IPS-18c (cell line): ENCODE data around the gene ATG101.

Source experiments
- H3K4me3 ChIP-seq: 2 replicates; pipeline ENCODE4 v1.7.0; 2013; ENCODE audit warnings: low read depth, mild to moderate bottlenecking, low read length, moderate library complexity; ENCODE audit not compliant: insufficient read depth
- H3K9me3 ChIP-seq: one replicate; pipeline ENCODE4 v1.6.1; 2013; ENCODE audit warnings: mild to moderate bottlenecking, low read length, moderate library complexity; ENCODE audit not compliant: control insufficient read depth, insufficient read depth

The ATG101 gene, protein sequence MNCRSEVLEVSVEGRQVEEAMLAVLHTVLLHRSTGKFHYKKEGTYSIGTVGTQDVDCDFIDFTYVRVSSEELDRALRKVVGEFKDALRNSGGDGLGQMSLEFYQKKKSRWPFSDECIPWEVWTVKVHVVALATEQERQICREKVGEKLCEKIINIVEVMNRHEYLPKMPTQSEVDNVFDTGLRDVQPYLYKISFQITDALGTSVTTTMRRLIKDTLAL

DNA sequence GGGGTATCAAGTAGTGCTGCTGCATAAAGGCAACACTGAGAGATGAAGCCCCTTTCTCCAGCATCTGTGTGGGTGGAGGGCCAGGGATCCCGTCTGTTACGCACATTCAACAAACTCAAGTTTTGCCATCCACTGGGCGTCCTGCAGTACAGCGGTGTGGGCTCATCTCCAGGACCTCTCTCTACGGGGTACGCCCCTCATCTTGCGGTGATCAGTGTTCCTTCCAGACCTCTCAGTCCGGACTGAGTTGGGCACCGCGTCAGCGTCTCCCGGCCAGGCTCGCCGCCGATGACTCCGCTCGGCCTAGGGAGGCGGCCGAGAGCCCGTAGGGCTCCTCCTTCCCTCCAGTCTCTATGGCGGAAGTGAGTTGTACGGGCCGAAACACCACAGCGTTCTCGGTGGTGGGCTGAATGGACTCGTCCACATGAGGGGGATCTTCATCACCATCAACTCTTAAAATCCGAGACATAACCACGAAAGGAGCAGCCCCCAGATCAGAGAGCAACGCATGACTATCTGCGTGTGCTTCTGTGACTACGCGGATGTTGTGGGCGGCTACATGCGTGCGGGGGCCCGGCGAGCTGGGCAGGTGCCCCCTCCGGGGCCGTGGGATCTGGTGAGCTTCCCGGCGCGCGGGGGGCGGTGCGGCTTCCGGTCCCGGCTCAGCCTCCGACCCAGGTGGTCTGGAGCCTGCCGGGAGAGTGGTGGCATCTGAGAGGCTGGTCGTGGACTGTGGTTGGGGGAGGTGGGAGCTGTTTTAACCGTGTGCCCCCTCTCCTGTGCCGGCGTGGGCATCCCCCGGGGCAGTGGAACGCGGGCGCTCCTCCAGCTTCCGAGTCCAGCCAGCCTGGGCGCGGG, at the start of gene ATG101:
TSS of gene ATG101 (plus strand) at position 652 of the 858 bp plus-strand sequence. CDS start 3,673 bp downstream, outside the sequence.
- Histone ChIP-seq H3K4me3 (peak within 1 kb of the TSS; percentile 98), H3K9me3 (no peaks in the 10 kb centered on the region)

DNA sequence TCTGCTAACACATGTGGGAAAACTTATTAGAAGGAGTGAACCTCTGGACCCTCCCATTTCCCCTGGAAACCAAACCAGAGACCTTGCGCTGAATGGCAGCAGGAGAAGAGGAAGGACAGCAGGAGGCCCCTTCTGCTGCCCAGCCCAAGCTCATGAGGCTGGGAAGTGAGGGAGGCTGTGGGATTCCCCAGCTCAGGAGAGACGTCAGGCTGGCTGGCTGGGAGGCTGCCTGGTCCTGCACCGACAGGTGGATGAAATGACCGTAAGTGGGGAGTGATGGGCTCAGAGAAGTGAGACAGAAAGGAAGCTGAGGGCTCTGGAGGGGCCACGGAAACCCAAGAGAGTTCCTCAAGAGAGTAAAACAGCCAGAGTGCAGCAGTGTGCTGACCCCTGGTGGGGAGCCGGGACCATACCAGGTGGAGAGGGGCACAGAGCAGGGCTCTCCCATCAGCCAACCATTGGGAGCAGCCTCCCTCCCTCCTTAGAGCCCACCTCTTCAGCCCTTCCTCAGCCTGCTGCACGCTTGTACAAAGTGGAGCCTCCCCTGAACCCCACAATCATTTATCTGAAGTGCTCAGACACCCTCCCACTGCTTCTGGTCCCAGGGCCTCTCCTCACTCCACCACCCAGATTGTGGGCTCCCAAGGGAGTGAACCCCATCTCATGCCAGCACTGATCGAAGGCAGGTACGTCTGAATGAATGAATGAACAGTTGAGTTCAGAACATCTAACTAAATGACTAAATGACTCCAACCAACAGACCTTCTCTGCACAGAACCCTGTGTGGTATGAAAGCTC, 49.0 kb upstream of the ATG101 start:
- Histone ChIP-seq H3K9me3 (no peaks in the 10 kb centered on the region), H3K4me3 (no peak overlapping the region)

DNA sequence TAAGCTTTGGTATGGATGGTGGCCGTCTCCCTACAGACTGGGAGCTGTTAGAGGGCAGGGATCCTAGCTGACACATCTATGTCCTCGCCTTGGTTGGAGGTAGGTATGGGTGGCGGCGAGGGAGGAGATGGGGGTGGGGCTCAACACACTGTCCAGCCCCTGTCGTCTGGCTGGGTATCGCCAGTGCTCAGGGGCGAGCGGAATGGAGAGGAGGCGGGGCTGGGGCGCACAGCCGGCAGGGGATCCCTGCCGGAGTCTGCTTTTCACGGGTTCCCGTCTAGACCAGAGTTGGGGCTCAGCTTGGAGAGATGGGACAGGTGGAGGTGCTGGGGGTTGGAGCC, 47.0 kb upstream of the ATG101 start:
- Histone ChIP-seq H3K4me3 (peak overlapping the region; percentile 63), H3K9me3 (no peaks in the 10 kb centered on the region)

DNA sequence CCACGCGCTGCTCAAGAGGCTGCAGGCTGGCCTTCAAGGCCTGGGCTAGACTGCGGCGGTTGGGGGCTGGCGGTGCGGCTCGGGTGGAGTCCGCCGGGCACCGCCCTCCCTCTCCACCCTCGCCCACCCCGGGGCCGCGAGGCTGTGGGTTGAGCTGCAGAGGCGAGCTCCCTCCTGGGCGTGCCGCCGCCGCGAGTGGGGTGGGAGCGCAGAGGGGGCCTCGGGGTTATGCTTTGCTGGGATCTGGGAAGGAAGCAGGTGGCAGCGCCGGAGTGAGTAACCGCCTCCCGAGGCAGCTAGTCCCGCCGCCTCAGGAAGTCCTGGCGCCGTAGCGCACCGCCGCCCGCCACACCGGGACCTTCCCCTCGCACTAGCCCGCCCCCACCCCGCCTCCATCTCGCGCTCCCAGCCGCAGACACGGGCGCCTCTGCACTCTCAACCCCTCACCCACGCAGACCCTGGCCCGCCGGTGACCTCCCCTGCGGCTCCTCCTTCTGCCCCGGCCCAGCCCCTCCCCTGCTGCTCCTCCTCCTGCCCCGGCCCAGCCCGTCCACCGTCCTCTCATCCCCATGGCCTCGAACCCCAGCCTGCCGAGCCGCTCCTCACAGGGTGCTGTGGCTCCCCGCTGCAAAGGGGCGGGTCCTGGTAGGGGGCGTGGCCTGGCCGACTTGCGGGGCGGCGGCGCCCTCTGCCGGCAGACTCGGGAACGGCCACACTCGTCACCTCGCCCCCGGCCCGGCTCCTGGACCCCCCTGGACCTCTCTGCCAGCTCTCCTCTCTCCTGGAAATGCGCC, 46.4 kb upstream of the ATG101 start:
- H3K4me3 ChIP-seq: peak overlapping the region; percentile 63
- H3K9me3 ChIP-seq: no peaks in the 10 kb centered on the region

DNA sequence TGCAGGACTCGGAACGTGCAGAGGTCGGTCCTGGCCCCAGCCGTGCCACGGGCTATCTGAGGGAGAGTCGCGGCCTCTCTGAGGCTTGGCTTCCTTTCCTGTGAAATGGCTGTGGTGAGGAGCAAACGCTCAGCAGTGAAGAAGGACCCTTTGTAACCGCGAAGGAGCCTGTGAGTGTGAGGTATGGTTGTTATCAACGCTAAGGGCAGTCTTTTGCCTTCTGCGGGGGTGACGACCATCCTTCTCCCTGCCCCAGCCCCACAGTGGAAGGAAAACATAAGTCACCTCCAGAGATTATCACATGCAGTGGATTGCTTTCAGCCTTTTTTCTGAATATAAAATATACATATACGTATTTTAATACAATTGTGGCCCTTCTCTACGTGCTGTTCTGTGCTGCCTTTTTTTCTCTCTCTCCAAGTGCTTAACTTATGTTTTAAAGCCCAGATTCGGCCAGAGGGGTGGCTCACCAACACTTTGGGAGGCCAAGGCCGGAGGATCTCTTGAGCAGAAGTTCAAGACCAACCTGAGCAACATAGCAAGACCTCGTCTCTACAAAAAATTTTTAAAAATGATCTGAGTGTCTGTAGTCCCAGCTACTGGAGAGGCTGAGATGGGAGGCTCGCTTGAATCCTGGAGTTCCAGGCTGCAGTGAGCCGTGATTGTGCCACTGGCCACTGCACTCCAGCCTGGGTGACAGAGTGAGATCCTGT, 45.6 kb upstream of the ATG101 start:
- Histone ChIP-seq H3K9me3 (no peaks in the 10 kb centered on the region), H3K4me3 (peak overlapping the region; percentile 63; the same call in 1 of the 2 replicates)

DNA sequence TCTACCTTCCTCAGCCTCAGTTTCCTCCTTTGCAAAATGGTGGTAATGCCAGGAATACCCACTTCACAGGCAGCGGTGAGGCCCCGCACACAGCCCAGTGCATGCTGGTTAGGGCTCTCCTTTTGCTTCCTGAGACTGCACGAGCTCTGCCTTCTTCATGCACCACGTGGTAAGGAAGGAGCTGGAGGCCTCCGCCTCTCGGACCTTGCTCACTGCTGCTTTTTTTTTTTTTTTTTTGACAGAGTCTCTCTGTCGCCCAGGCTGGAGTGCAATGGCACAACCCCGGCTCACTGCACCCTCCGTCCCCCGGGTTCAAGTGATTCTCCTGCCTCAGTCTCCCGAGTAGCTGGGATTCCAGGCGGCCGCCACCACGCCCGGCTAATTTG, 44.9 kb upstream of the ATG101 start:
- Histone ChIP-seq H3K4me3 (no peak overlapping the region), H3K9me3 (no peaks in the 10 kb centered on the region)

DNA sequence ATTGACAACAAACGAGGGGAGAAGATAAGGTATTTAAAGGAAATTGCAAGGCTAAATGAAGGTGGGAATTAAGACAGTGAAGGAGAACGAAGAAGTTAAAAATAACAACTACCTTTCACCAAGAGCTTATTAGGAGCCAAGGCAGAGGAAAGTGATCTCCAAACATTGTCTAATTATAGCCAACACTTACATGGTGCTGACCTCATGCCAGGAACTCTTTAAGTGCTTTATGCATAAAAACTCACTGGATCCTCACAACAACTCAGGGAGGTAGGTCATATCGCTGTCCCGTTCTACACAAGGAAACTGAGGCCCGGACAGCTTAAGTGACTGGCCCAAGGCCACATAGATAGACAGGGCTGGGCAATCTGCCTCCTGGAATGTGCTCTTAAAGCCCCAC, 43.5 kb upstream of the ATG101 start:
- H3K4me3 ChIP-seq: no peak overlapping the region
- H3K9me3 ChIP-seq: no peaks in the 10 kb centered on the region

DNA sequence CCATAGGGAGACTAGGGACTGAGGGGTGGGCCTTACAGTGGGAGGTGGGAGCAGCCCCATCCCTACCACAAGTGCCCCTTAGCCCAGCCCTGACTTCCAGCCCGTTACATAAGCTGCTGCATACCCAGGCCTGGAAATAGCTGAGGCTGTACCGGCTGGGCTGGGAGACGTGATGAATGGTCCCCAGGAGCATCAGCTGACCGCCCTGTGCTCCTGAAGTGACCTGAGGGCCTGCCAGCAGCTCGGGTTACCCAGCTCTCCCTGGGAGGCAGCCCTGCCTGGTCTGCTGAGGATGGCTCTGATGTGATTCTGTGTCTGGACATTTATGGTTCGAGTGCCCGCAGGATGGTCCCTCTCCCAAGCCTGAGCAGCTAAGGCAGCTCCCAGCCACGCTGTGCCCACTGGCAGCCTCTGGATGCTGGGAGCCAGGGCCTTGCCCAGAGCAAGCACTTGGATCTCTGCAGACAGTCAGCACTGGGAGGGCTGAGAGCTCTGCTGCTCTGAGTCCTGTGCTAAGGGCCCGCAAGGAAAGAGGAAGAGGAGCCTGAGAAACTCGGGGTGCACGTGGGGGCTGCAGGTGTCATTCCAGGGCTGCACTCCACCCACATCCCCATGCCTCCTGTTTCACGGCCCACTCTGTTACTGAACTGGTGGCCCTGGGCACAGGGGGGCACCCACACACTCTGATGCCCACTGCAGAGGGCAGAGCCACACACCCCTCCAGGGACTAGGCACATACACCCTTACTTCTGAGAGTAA, 42.5 kb upstream of the ATG101 start:
- H3K4me3 ChIP-seq: no peak overlapping the region
- H3K9me3 ChIP-seq: no peaks in the 10 kb centered on the region

DNA sequence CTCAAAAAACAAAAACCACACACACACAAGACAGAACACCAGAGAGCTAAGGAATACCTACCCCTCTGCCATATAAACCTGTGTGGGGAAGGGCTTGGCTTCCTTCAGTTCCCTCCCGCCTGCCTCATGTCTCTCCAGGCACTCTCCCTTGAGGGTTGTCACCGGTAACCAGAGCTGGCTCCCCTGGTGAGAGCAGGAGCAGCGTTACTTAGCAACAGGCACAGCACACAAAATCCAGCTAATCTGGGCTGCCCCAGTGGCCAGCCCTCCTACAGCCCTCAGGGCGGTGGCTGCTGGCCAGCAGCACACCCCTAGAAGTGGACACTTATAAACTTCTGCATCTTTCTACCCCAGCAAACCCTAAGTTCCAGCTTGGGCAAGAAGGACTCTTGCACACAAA, 40.1 kb upstream of the ATG101 start:
- Histone ChIP-seq H3K4me3 (no peak overlapping the region), H3K9me3 (no peaks in the 10 kb centered on the region)

DNA sequence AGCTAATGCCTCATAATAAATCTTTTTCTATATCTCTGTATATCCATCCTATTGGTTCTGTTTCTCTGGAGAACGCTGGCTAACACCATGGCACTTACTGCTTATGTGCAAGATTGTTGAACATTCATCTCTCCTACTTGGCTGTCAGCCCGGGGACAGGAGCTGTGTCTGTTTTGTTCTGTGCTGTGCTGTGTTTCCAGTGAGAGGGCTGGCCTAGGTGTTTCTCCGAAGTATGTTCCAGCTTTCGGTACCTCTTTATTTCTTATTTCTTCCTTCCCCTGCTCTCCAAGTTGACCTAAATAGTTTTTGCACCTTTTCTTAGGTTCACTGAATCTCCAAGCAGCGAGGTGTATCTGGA, 37.4 kb upstream of the ATG101 start:
- Histone ChIP-seq H3K4me3 (peak overlapping the region; percentile 25; the same call in 1 of the 2 replicates), H3K9me3 (no peaks in the 10 kb centered on the region)

DNA sequence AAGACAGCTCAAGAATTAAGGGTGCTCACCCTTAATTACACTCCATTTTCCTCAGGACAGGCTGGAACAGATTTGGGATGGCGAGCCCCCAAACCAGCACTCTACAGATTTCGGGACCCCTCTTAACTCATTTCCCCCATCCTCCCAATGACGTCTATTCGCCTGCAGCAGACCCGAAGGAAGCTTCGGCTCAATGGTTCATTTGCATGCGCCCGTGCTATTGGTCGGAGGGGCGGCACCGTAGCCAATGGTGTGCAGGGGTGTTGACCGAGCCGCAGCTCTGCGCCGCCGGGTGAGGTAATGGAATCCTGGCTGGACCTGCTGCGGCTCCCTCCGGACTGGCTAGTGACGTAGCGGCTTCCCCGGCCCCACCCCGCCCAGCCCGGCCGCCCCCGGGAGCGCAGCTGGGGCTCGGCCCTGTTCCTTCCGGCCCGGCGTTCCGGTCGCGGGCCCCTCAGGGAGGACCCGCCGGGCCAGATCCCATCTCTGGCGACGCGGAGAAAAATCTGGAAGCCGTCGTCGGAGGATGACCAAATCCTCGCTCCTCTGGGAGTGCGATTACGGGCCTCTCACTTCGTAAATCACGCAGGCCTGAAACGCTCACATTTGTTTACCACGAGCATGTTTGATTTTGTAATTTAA, 36.9 kb upstream of the ATG101 start:
- Histone ChIP-seq H3K4me3 (peak overlapping the region; percentile 52), H3K9me3 (no peaks in the 10 kb centered on the region)

DNA sequence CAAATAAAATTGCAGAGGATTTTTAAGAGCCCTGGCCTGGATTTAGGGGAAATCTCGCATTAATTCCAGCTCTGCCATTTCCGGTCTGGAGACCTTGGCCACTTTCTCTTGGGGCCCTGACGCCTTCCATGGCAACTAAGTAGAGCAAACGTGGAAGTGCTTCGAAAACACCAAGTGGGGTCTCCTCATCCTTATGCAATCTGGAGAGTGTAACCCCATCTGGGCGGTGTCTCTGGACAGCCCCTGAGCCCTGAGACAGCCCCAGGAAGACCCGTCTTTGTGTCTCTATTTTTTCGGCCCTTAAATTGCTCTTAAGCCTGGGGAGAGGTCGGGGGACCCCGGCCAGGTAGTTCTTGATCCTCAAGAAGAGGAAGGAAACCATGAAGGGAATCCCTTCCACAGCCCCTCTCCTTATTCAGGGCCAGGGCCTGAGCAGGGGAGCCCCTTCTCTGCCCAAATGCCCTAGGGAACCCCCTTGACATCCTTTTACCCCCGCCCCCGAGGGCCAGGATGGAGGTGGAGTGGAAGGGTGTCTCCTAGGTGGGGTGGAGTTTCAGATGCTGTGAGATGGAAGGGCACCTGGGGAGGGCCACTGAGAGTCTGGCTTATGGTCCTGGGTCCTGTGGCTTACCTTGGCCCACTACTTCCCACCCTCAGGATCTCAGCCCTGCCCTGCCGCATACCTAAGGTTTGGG, 36.2 kb upstream of the ATG101 start:
- Histone ChIP-seq H3K9me3 (no peaks in the 10 kb centered on the region), H3K4me3 (peak overlapping the region; percentile 52)

DNA sequence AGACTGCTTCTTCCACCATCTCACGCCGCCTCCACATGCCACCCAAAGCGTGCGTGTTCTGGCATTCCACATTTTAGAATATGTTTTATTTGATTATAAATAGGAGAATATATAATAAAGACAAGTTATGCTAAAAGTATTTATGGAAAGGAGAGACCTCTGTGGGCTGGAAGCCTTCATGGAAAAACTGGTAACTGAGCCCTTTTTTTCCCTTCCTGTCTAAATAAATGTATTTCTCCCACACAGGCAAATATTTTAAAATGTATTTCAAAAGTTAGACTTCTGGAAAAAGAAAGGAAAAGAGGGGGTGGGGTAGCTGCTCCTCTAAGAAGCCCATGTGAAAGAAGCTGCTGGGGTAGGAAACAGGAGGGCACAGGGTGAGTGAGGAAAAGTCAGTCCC, 34.6 kb upstream of the ATG101 start:
- Histone ChIP-seq H3K9me3 (no peaks in the 10 kb centered on the region), H3K4me3 (no peak overlapping the region)

DNA sequence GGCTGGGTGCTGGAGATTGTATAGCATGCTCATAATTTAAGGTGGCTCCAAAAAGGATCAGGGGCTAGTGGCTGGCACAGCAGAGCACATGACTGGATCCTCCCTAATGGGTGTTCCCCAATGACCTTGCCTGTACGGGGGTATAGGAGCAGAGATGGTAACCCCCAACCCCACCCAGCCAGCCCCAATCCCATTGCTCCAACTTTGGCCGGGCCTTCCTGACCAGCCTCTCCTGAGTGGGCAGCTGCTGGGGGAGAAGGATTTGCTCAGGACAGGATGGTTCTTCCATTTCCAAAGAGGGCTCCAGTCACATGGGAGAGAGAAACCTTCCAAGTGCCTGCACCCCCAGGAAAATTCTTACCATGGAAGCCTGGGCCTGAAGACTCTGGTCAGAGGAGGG, 33.9 kb upstream of the ATG101 start:
- Histone ChIP-seq H3K9me3 (no peaks in the 10 kb centered on the region), H3K4me3 (no peak overlapping the region)

DNA sequence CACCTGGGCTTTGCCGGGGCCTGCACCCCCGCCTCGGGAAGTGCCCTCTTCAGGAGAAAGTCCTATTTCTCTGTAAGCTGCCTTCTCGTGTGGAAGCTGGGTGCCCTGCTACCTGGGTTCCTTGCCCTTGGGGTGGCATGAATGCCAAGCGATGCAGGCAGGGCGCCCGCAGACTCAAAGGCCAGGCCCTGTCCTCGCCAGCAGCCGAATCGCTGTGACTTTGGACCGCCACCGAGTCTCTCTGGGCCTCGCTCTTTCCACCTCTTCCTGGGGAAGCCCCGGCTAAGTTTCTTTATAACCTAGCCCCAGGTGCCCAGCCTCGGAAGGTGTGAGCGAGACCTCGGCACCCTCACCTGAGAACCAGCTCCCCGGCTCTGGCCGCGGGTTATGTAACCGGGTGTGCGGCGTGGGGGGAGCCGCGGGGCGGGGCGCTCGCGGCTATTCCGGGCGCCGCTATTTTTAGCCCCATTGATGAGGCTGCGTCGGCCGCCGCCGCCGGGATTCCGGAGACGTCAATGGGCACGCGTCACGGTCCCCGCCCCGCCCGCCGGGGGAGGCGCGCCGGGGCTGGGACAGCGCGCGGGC, 33.1 kb upstream of the ATG101 start:
- H3K9me3 ChIP-seq: no peaks in the 10 kb centered on the region

More for the DNA sequence above, 33.1 kb upstream of the ATG101 start:
- H3K4me3 ChIP-seq: peak overlapping the region; percentile 49
